Bladder microvascular endothelial cell (primary cell): ENCODE measurements around the gene HEXD. TPM values are rescaled to one million over a fixed set of nuclear protein-coding genes. Genes with fewer than 3 reads are reported as not detected.

Experiments
- total RNA-seq: library from RNA; depleted of rRNA; stranded (reverse); fragments of >200 nt; gene quantifications from 2 replicates; pipeline ENCODE4 v1.2.3, GENCODE V29; 2014

The HEXD gene
- 9.9 and 12.3 TPM in 2 replicates for total RNA-seq

GRCh38 chr17:82418001-82418986 lies at the start of gene HEXD, which contains the start of gene OGFOD3:
HEXD (plus strand) TSS chr17:82418347; CDS start chr17:82419800, 1,453 bp downstream.
OGFOD3 (minus strand) TSS chr17:82418586; CDS start chr17:82418485, 101 bp downstream.

GRCh38 chr17:82371333-82372248 lies 46.6 kb upstream of the HEXD start, which contains the start of gene UTS2R:
UTS2R (plus strand) TSS chr17:82371765; CDS start chr17:82374325, 2,560 bp downstream.

GRCh38 chr17:82450357-82451106 lies 32.4 kb downstream of the HEXD start, which contains the start of gene CYBC1:
CYBC1 (minus strand) TSS chr17:82450752; CDS start chr17:82449254, 1,498 bp downstream.

GRCh38 chr17:82458179-82458884 lies 40.2 kb downstream of the HEXD start, which contains the start of gene NARF:
NARF (plus strand) TSS chr17:82458741; CDS start chr17:82458804, 63 bp downstream.

Other genes with a start within 250 kb of the HEXD start
- gene CCDC57, start 205.5 kb upstream of the HEXD start, total RNA-seq: 4.9 and 11.0 TPM in 2 replicates
- 146 and 192 TPM in 2 replicates for gene SLC16A3, start 189.3 kb upstream of the HEXD start, total RNA-seq
- gene CSNK1D, start 144.6 kb upstream of the HEXD start, total RNA-seq: 40.8 and 76.5 TPM in 2 replicates
- not detected in 2 replicates for gene CD7, start 100.7 kb upstream of the HEXD start, total RNA-seq
- 2.2 and 3.9 TPM in 2 replicates for gene SECTM1, start 84.6 kb upstream of the HEXD start, total RNA-seq
- not detected in 2 replicates for gene TEX19, start 59.1 kb upstream of the HEXD start, total RNA-seq
- gene UTS2R, start 46.6 kb upstream of the HEXD start, total RNA-seq: not detected in 2 replicates
- gene OGFOD3, start 239 bp downstream of the HEXD start, total RNA-seq: 25.3 and 33.4 TPM in 2 replicates
- gene CYBC1, start 32.4 kb downstream of the HEXD start, total RNA-seq: 40.3 and 49.9 TPM in 2 replicates
- 33.7 and 58.9 TPM in 2 replicates for gene NARF, start 40.4 kb downstream of the HEXD start, total RNA-seq
- 24.3 and 40.2 TPM in 2 replicates for gene FOXK2, start 101.4 kb downstream of the HEXD start, total RNA-seq
- 37.4 and 59.9 TPM in 2 replicates for gene WDR45B, start 230.1 kb downstream of the HEXD start, total RNA-seq